Suprapubic skin (tissue), 4 donors: ENCODE results near the gene ATP5MC2. TPM values are rescaled to one million over a fixed set of nuclear protein-coding genes. Genes with fewer than 3 reads are reported as not detected.
"Not testable (repeated sequence)": the region's sequence is repeated elsewhere in the genome, so short reads cannot be mapped to it uniquely, and the experiment has no call there.

Source experiments
- DNase-seq, 2 donors: peaks; one replicate each; pipeline ENCODE4 v3.0.0-alpha.2; 2019; ENCODE audit warnings: low spot score in 2 of 2
- H3K27ac ChIP-seq: fragments of 200-600 bp; sonication (generic); one replicate; pipeline ENCODE4 v1.5.1; 2019
- H3K27me3 ChIP-seq: fragments of 200-600 bp; sonication (generic); one replicate; pipeline ENCODE4 v1.5.1; 2019
- H3K36me3 ChIP-seq: fragments of 200-600 bp; sonication (generic); one replicate; pipeline ENCODE4 v1.5.1; 2019
- H3K4me1 ChIP-seq: fragments of 200-600 bp; sonication (generic); one replicate; pipeline ENCODE4 v1.5.1; 2019
- H3K4me3 ChIP-seq: fragments of 200-600 bp; sonication (generic); one replicate; pipeline ENCODE4 v1.5.1; 2019; ENCODE audit warnings: mild to moderate bottlenecking
- H3K9me3 ChIP-seq: fragments of 200-600 bp; sonication (generic); one replicate; pipeline ENCODE4 v1.5.1; 2019
- EP300 ChIP-seq: sonication (generic); formaldehyde crosslinking; IDR thresholded peaks from one replicate; pipeline ENCODE4 v1.6.1; 2017; ENCODE audit warnings: antibody characterized with exemption
- POLR2A ChIP-seq, 2 donors: fragments of 450-650 bp; IDR thresholded peaks; one replicate each; pipeline ENCODE4 v1.6.1; 2017; ENCODE audit warnings: antibody characterized with exemption in 2 of 2, mild to moderate bottlenecking in 2 of 2, moderate library complexity in 2 of 2
- POLR2AphosphoS5 ChIP-seq, 3 donors: sonication (generic); formaldehyde crosslinking; IDR thresholded peaks; one replicate each; pipeline ENCODE4 v1.6.1; 2017; ENCODE audit warnings: antibody characterized with exemption in 3 of 3
- WGBS: methylation state at CpG from one replicate; pipeline ENCODE4 v1.1.5; 2018; 5-methylcytosine and 5-hydroxymethylcytosine counted together
- total RNA-seq, 4 donors: library from RNA; depleted of rRNA; stranded (reverse); fragments of >200 nt; gene quantifications; one replicate each; pipeline ENCODE4 v1.1.0, GENCODE V29; 2016
- TF ChIP-seq, protein P1 (sequence below), 2 donors: fragments of 200-600 bp in 1 of 2; fragments of 450-650 bp in 1 of 2; sonication (generic) in 1 of 2; IDR thresholded peaks; one replicate each; pipeline ENCODE4 v1.5.1; 2016 to 2019; ENCODE audit warnings: antibody characterized with exemption in 2 of 2, mild to moderate bottlenecking in 1 of 2, moderate library complexity in 1 of 2

ATP5MC2 gene
- total RNA-seq, 4 donors from 2014 or later: 232 to 381 (median 315) TPM

DNA sequence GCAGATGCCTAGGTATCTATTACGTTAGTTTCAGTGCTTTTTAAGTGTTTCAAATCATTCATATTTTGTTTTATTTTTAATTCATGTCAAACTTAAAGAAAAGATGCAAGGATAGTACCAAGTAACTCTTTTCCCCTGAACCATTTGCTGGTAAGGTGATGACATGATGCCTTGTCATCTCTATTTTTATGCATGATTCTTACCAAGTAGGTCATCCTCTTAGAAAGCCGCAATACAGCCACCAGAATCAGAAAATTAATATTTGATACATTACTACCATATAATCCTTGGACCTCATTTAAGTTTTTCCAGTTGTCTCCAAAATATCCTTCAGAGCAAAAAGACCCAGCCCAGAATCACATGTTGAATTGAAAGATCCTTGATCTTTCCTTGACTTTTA lies 22.3 kb downstream of the ATP5MC2 start:
- Histone ChIP-seq H3K9me3 (no peaks in the 10 kb centered on the region), H3K27me3 (no peaks in the 10 kb centered on the region), H3K36me3 (no peaks in the 10 kb centered on the region), H3K4me3 (no peak overlapping the region), H3K27ac (no peak overlapping the region), H3K4me1 (peaks cover 10% of the 10 kb centered on the region)
- 96% methylated on average over 2 of the region's 2 CpGs for WGBS
- no peak for DNase-seq
- TF ChIP-seq EP300 (no peak), POLR2A (IDR thresholded peaks at IDR 0.05) (no peak), POLR2AphosphoS5 (IDR thresholded peaks at IDR 0.05) (no peak)
- TF ChIP-seq, protein P1, sequence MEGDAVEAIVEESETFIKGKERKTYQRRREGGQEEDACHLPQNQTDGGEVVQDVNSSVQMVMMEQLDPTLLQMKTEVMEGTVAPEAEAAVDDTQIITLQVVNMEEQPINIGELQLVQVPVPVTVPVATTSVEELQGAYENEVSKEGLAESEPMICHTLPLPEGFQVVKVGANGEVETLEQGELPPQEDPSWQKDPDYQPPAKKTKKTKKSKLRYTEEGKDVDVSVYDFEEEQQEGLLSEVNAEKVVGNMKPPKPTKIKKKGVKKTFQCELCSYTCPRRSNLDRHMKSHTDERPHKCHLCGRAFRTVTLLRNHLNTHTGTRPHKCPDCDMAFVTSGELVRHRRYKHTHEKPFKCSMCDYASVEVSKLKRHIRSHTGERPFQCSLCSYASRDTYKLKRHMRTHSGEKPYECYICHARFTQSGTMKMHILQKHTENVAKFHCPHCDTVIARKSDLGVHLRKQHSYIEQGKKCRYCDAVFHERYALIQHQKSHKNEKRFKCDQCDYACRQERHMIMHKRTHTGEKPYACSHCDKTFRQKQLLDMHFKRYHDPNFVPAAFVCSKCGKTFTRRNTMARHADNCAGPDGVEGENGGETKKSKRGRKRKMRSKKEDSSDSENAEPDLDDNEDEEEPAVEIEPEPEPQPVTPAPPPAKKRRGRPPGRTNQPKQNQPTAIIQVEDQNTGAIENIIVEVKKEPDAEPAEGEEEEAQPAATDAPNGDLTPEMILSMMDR (IDR thresholded peaks at IDR 0.05): no peak

DNA sequence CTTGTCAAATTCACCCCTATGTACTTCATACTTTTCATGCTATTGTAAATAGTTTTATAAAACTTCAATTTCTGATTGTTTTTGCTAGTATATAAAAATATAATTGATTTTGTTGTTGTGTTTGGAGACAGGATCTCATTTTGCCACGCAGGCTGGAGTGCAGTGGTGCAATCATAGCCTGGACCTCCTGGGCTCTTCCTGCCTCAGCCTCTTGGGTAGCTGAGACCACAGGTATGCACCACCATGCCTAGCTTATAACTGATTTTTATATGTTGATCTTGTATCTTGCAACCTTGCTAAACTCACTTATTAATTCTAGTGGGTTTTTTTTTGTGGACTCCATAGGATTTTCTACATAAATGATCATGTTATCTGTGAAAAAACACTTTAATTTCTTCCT lies 23.5 kb downstream of the ATP5MC2 start:
- no peak overlapping the region for H3K27ac ChIP-seq
- DNase-seq: no peak
- no peaks in the 10 kb centered on the region for H3K4me1 ChIP-seq
- H3K27me3 ChIP-seq: no peaks in the 10 kb centered on the region
- WGBS: 76% methylated on average over 1 of the region's 1 CpG
- TF ChIP-seq POLR2AphosphoS5 (IDR thresholded peaks at IDR 0.05): no peak
- no peak for TF ChIP-seq POLR2A (IDR thresholded peaks at IDR 0.05)
- no peak for TF ChIP-seq EP300
- TF ChIP-seq, protein P1 (IDR thresholded peaks at IDR 0.05): no peak
- H3K9me3 ChIP-seq: no peaks in the 10 kb centered on the region
- H3K4me3 ChIP-seq: no peak overlapping the region
- H3K36me3 ChIP-seq: no peaks in the 10 kb centered on the region

DNA sequence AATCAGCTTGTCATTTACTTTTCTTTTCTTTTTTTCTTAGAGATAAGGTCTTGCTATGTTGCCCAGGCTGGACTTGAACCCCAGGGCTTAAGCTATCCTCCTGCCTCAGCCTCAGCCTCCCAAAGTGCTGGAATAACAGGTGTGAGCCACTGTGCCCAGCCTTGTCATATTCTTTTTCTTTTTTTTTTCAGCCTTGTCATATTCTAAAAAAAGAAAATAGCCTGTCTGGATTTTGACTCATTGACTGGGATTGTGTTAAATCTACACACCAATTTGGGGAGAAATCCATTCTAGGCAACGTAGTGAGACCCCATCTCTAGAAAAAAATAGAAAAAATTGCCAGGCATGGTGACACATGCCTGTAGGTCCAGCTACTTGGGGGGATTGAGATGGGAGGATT lies 24.1 kb downstream of the ATP5MC2 start:
- H3K4me1 ChIP-seq: no peaks in the 10 kb centered on the region
- WGBS: 73% methylated on average over 1 of the region's 1 CpG
- H3K27me3 ChIP-seq: no peaks in the 10 kb centered on the region
- no peak overlapping the region for H3K27ac ChIP-seq
- no peak overlapping the region for H3K4me3 ChIP-seq
- no peak for TF ChIP-seq POLR2AphosphoS5 (IDR thresholded peaks at IDR 0.05)
- no peak for TF ChIP-seq EP300
- no peak for TF ChIP-seq POLR2A (IDR thresholded peaks at IDR 0.05)
- TF ChIP-seq, protein P1 (IDR thresholded peaks at IDR 0.05): no peak
- no peaks in the 10 kb centered on the region for H3K36me3 ChIP-seq
- DNase-seq: no peak
- H3K9me3 ChIP-seq: no peaks in the 10 kb centered on the region

DNA sequence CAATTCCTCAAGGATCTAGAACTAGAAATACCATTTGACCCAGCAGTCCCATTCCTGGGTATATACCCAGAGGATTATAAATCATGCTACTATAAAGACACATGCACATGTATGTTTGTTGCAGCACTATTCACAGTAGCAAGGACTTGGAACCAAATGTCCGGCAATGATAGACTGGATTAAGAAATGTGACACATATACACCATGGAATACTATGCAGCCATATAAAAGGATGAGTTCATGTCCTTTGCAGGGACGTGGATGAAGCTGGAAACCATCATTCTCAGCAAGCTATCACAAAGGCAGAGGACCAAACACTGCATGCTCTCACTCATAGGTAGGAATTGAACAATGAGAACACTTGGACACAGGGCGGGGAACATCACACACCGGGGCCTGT lies 29.6 kb downstream of the ATP5MC2 start:
- whole genome bisulfite sequencing: 90% methylated on average over 4 of the region's 4 CpGs
- H3K4me1 ChIP-seq, H3K27ac ChIP-seq, H3K36me3 ChIP-seq, H3K27me3 ChIP-seq, H3K4me3 ChIP-seq, H3K9me3 ChIP-seq, DNase-seq: not testable (repeated sequence)

DNA sequence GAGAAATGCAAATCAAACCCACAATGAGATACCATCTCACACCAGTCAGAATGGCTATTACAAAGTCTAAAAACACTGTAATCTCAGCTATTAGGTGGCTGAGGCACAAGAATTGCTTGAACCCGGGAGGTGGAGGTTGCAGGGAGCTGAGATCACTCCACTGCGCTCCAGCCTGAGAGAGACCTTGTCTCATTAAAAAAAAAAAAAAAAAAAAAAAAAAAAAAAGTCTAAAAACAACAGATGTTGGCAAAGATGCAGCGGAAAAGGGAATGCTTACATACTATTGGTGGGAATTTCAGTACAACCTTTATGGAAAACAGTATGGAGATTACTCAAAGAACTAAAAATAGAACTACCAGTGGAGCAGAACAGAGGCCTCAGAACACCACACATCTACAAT lies 30.7 kb downstream of the ATP5MC2 start:
- H3K4me3 ChIP-seq: no peak overlapping the region
- H3K9me3 ChIP-seq: no peaks in the 10 kb centered on the region
- no peak overlapping the region for H3K27ac ChIP-seq
- H3K36me3 ChIP-seq: no peaks in the 10 kb centered on the region
- TF ChIP-seq POLR2AphosphoS5 (IDR thresholded peaks at IDR 0.05) (no peak), EP300 (no peak), POLR2A (IDR thresholded peaks at IDR 0.05) (no peak)
- TF ChIP-seq, protein P1 (IDR thresholded peaks at IDR 0.05): no peak
- no peaks in the 10 kb centered on the region for H3K27me3 ChIP-seq
- no peaks in the 10 kb centered on the region for H3K4me1 ChIP-seq
- 81% methylated on average over 3 of the region's 3 CpGs for WGBS
- no peak for DNase-seq

DNA sequence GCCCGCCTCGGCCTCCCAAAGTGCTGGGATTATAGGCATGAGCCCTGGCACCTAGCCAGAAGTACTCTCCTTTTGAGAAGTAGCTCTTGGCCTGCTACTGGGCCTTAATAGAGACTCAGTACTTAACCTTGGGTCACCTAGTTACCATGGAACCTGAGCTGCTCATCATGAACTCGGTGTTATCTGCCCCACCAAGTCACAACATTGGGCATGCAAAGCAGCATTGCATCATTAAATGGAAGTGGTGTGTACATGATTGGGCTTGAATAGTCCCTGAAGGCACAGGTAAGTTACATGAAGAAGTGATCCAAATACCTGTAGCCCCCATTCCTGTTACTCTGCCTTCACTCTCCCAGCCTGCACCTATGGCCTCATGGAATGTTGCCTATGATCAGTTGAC lies 31.8 kb downstream of the ATP5MC2 start:
- DNase-seq: no peak
- TF ChIP-seq POLR2AphosphoS5 (IDR thresholded peaks at IDR 0.05): no peak
- TF ChIP-seq POLR2A (IDR thresholded peaks at IDR 0.05): no peak
- TF ChIP-seq EP300: no peak
- no peaks in the 10 kb centered on the region for H3K9me3 ChIP-seq
- H3K4me3 ChIP-seq: no peak overlapping the region
- no peaks in the 10 kb centered on the region for H3K4me1 ChIP-seq
- no peak overlapping the region for H3K27ac ChIP-seq
- H3K36me3 ChIP-seq: no peaks in the 10 kb centered on the region
- no CpG with 5 or more reads among the region's 3 CpGs for WGBS
- H3K27me3 ChIP-seq: no peaks in the 10 kb centered on the region
